ENCODE measurements around the gene SLC38A11.
"Not testable (repeated sequence)": the region's sequence is repeated elsewhere in the genome, so short reads cannot be mapped to it uniquely, and the experiment has no call there.

SLC38A11 gene

DNA sequence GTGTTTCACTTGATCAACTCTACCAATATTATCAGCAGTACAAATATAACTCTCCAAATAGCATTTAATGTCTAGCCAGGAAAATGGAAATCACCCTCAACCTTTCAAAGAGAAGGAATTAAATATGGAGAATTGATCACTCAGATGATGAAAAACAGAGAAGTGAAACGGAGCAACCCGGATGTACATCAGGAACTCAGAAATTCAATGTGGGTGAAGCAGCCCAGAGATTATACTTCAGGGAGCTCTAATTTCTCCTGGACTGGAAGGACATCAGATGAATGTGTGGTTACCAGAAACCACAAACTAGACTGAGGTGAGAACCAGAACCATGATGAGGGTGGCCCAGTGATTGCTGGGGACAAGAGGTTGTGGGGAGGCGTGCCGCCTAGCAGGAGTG lies 78.2 kb downstream of the SLC38A11 start:
- no peak for DNase-seq

DNA sequence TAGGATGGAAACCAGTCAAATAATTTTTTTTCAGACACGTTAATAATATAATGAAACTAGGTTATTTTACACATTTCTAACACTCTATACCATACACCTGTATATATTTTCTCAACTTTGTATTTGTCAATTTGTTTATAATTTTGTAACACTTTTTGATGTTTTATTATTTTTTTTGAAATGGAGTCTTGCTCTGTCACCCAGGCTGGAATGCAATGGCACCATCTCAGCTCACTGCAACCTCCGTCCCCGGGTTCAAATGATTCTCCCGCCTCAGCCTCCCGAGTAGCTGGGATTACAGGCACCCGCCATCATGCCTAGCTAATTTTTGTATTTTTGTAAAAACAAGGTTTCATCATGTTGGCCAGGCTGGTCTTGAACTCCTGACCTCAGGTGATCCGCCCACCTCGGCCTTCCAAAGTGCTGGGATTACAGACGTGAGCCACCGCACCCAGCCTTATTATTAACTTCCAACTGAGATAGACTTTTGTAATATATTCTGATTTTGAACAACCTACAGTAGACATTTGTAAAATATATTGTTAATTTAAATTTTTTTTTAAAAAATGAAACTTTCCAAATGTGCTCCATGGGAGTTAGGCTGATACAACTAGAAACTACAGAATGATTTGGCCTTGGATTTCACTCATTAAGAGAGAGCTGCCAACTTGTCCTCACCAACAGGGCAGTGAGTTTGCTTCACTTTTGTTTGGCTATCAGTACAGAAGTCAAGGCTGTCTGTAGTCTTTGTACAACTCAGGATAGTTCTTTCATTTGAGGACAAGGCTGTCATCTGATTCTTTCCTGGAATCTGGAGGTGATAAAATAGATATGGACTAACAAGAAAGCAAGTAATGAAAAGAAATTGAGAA lies 79.8 kb downstream of the SLC38A11 start:
- DNase-seq, result no peak

DNA sequence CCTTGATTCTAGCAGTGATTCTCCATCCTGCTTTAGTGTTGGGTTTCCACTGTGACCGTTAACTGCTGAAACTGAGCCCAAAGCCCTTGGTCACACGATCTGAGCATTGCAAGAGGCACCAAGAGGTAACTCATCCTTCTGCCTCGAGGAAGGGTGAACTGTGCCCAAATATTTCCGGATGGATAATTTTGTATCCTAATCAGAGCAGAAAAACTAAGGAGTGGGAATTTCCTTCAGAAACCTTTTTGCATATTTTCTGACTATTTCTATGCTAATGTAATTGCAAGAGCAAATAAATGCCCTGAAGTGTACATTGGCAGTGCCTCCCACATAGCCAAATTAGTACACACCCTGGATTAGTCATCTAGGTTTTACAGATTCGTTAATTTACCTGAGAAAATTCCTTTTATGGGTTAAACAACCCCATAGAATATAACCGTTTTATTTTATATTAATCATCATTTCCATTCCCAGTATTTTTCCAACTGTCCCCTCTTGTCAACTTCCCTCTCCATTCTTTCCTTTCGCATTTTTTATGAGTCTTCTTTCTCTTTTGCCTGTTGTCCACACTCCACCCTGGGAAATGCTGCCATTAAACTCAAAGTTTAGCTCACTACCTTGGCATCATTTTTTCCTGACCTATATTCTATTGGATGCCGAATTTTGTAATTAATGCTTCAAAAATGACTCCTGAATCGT lies 82.0 kb downstream of the SLC38A11 start:
- no peak for DNase-seq

DNA sequence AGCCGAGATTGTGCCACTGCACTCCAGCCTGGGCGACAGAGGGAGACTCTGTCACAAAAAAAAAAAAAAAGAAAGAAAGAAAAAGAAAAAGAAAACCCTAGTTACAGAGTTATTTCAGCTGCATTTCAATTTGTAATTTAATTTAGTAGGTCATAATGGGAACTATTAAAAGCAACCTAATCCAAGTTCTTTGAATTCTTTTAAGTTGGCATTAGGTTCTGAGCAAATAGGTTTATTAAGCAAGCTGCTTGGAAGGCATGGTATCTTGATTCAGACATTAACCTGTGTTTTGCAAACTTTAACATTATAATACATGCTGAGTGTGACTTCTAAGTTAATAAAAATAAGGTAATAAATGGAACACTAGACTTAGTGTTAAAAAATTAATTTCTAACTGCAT lies 83.9 kb downstream of the SLC38A11 start:
- no peak for DNase-seq

DNA sequence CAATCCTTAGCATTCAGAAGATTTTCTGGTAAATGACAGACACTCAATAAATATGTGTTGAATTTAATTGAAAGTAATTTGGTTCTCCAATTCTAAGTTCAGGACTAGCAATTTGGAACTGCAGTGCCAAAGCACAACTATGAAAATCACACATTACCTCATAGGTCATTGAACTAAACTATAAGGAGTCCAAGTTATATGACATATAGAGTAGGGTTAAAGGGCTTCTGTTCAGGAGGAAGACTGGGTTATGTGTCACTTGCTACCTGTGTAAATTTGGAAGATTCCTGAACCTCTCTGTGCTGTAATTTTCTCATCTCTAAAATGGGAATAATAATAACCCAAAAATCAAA lies 85.9 kb downstream of the SLC38A11 start:
- DNase-seq, result no peak

DNA sequence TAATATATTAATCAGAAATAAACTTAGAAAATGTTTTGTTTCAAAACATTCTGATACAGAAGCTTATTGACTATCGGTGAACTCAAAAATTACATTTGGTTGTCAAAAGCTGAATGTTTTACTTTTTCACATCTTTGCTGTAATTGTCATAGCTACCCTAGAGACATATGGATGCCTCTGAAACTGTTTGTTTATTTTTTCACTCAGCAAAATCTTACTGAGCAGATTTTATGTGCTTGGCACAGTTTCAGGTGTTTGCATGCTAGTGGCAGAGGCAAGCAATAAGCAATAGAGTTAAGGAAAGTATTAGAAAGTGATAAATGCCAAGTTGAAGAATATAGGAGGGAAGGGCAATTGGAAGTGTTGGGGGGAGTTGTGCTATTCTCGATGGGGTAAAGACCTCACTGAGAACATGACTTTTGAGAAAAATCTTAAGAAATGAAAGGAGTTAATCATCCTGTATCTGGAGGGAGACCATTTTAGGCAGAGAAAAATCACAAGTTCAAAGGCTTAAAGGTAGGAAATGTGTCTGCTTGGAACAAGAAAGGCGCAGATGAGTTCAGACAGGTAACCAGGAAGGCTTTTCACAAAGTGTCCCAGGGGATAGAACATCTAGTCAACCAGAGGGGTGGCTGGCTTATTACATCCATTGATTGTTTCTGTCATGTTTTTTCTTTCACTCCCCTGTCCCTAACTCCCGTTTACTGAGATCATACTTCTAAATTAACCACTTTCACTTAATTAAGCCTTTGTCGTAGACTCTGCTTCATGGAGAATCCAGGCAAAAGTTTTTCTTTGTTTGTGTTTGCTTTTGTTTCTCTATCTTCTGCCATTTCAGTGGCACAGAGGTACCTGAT lies 86.5 kb downstream of the SLC38A11 start:
- no peak for DNase-seq

DNA sequence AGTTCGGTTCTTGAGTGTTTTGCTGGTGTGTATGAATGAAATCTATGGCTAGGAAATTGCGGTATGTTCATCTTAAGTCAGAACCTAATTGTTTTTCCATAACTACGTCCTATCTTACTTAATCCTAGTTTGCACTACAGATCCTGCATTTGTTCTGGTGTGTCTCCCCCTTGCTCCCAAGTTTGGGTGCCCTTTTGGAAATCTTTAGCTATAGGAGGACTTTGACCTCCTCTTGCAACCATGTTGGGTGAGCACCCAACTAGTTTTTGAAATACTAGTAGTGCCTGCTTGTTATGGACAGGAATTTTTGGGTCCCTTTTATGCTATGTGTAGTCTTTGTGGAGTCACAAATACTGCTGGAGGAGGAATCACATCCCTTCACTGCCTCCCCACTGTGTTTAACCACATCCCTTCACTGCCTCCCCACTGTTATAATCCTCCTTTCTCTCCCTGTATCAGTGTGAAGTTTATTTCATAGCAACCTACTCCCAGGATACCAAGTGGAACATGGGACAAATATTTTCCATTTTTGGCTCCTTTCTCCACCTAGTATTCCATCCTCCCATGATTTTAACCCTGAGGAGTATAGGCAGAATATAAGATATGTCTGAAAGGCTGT lies 87.4 kb downstream of the SLC38A11 start:
- DNase-seq, result no peak

DNA sequence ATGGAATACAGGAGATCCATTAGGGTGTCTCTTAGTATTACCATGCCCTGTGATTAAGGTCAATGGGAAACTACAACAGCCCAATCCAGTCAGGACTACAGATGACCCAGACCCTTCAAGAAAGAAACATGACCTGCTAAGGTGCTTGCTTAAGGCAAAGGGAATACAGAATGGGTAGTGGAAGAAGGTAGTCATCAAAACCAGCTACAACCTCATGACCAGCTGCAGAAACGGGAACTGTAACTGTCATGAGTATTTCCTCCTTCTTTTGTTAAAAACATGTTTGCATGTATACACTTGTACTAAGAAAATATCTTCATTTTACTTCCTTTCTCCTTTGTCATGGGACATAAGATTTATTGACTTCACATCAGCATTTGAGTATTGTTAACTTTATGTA lies 88.9 kb downstream of the SLC38A11 start:
- peak; percentile 19 to 38 for DNase-seq

DNA sequence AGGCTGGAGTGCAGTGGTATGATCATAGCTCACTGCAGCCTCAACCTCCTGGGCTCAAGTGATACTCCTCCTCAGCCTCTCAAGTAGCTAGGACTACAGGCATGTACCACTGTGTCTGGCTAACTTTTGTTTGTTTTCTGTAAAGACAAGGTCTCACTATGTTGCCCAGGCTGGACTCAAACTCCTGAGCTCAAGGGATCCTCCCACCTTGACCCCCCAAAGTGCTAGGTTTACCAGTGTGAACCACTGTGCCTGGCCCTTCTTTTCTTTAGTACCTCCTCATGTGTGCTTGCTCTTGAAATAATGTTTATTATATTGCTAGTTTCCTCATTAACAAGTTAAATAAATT lies 94.7 kb downstream of the SLC38A11 start:
- no peak for DNase-seq

DNA sequence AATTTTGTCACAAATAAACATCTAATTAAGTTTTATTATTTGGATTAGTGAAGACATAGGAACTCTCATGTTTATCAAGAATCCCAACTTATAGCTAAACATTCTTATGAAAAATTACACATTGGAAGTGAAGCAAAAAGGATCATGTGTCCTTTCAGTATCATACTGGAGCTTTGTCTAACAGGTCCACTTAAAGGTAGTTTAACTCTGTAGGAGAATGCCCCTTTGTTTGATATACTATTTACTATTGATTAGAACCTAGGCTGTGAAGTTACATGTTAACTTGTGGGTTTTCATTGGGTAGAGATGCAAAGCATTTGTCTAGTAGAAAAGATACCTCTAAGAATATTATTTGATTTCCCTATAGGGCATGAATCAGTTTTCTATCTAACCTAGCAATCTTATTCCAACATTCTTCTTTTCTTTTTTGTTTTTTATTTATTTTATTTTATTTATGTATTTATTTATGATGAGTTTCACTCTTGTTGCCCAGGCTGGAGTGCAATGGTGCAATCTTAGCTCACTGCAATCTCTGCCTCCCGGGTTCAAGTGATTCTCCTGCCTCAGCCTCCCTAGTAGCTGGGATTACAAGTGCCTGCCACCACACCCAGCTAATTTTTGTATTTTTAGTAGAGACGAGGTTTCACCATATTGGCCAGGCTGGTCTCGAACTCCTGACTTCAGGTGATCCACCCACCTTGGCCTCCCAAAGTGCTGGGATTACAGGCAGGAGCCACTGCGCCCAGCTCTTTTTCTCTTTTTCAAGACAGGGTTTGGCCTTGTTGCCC lies 95.2 kb downstream of the SLC38A11 start:
- not testable (repeated sequence) for DNase-seq

DNA sequence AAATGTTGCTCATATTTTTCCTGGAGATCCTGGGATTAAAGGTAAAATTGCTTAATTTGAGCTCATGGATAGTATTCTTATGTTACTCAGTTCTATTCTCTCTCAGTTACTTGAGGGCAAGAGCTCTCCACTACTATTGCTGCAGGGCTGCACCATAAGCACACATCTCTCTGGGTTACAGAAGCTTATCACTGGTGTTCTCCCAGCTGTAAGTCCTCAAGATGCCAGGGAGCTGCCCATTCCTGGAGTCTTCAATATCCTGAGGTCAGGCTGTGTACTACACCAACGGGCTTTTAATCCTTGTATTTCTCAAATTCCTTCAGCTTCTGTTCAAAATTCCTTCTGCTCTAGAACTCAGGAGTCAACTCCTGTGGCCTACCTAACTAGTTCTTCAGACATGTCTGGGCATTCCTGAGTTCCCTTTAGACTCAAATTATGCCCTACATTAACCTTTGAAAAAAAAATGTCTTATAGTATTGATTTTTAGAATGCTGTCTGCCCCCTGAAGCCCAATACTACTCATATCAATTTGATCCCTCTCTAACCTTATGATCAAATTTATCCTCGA lies 96.0 kb downstream of the SLC38A11 start:
- DNase-seq, result no peak

DNA sequence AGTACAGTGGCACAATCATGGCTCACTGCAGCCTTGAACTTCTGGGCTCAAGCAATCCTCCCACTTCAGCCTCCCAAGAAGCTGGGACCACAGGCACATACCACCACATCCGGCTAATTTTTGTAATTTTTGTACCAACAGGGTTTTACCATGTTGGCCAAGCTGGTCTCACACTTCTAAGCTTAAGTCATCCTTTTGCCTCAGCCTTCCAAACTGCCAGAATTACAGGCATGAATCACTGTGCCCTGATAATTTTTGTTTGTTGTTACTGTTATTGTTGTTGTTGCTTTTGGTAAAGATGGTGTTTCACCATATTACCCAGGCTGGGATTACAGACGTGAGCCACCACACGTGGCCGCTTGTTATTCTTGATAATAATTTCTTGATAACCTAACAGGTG lies 103.2 kb downstream of the SLC38A11 start:
- DNase-seq, result no peak

DNA sequence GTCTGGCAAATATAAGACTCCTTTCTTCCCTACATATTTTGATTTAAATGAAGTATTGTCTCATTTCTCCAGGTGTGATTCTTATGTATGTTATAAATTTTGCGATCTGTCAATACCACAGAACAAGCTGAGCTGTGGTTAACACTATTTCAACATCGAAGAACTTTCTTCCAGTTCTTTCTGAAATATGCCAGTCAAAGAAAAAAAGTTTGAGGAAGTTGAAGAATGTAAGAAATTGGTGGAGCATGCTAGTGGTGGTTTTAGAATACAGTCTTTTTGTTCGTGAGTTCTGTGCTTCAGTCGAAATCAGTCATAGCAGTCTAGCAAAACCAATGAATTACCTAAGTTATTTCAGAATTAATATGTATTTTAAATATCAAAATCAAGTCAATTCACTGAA lies 105.1 kb downstream of the SLC38A11 start:
- DNase-seq, result peak; percentile 85 to 95

DNA sequence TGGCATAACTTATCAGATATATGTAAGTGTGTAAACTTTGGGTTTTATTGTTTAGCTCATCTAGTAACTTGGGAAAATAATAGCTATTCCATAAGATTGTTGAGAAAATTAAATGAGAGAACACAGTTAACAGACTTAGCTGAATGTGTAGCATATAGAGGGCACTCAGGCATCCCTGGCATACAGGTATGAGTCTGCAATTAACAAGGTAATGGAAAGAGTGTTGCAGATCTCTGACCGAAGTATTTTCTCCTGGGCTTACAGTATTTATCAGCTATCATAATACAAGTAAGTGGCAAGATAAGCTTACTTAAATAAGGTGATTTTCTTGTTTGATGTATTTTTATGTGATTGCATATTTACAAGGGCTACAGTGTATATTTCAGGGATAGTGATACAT lies 105.8 kb downstream of the SLC38A11 start:
- no peak for DNase-seq

DNA sequence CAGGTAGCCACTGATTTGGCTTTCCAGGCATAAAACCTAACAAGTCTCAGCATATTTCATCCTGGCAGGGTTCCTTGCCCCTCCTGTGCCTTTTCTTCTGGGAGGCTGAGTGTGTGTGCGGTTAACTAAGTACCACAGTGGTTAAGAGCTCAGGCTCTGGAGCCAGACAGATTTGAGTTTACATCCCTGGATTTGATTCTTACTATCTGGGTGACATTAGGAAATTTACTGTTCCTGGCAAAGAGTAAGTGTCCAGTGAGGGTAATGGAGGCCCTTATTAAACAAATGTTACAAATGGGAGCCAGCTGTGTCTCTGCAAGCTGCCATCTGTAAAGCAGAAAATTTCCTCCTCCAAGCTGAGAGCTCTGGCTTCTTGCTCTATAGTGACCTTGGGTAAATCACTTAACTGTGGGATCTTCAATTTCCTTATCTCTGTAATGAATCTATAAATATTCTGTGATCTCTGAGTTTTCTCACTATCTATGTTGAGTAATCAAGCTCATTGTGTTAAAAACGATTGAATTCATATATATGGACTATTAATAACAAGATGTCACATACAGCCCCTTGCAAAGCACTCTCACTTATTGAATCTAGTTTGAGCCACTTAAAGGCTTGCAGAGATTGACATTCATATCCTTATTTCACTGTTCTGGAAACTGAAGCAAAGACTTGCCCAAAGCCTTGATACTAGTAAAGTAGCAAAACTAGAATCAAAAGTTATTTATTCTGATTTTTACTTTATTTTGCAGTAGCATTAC lies 107.2 kb downstream of the SLC38A11 start:
- DNase-seq, result no peak

DNA sequence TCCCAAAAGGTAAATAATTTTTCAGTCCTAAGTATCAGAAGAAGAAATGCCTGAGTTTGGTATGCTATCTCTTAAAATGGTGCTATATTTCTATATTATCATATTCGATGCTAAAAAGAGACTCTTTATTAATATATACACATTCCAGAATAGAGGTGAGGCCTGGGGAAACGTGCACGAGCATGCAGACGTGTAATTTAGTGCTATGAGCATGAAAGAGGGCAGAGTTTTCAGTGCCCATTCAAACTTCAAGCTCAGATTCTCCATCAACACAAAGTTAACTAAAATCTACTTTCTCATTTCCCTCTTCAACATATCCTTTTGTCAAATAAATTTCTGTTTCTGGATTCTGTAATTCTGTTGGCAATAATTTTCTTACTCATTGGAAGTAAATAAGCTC lies 108.0 kb downstream of the SLC38A11 start:
- no peak for DNase-seq

DNA sequence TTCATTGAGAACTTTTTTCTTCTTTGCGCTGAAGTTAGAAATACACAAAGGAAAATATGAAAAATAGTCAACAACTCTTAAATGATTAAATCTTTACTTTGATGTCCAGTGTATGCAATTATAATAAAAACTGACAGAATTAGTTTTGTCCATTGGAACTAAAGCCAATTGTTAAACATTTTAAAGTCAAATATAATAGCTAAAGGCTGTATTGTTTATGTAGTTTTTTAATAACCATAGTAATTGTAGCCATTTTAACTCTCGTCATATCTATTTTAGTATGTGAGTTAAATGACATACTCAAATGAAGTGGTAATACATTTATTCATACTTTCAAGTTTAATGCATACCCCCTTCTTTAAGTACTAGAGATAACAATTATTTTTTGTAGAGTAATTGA lies 109.0 kb downstream of the SLC38A11 start:
- no peak for DNase-seq

All from AML-193 (cell line).